K562 (cell line): ENCODE results near the gene CHAT. TPM values are rescaled to one million over a fixed set of nuclear protein-coding genes. Genes with fewer than 3 reads are reported as not detected.

Source experiments
- ATAC-seq: fragments of 200-7000 bp; cut with Tn5 transposase; 3 replicates; pipeline ENCODE4 v1.9.1; 2020; ENCODE audit warnings: moderate library complexity
- BruUV-seq: library from RNA; stranded (reverse); fragments of 400-500 nt; replicated peaks from 2 replicates; lab custom pipeline; 2021; lab: Mats Ljungman, UMichigan
- CTCF ChIA-PET: fragments of 300-600 bp; formaldehyde crosslinking; extraction: SDS; loops from one replicate; lab custom pipeline; 2021; ENCODE audit warnings: low intra/inter-chr PET ratio; lab: Yijun Ruan, JAX
- POLR2A ChIA-PET: fragments of 300-600, 350-650 bp; sonication (Branson Sonifier 250); formaldehyde crosslinking; extraction: SDS; loops from one replicate; lab custom pipeline; 2021; ENCODE audit warnings: antibody characterized with exemption, inconsistent platforms; lab: Yijun Ruan, JAX
- DNase-seq, 4 experiments: peaks; one replicate each; pipeline versions ENCODE4 v3.0.0 to v3.0.0-alpha.2; 2011 to 2018; ENCODE audit warnings: low spot score in 3 of 4, mixed read lengths in 3 of 4; ENCODE audit errors: extremely low read depth in 1 of 4
- FAIRE-seq: peaks from 2 replicates; lab custom pipeline; 2011; peaks lifted over from hg19 to GRCh38; lab: Jason Lieb, UNC
- H2AFZ ChIP-seq: 2 replicates; pipeline ENCODE4 v1.6.0; 2011; ENCODE audit warnings: low read depth, low read length, control low read depth, inconsistent platforms
- H3K27ac ChIP-seq: fragments of 200-600 bp; 3 replicates; pipeline ENCODE4 v1.8.0; 2011; ENCODE audit warnings: low read depth, mild to moderate bottlenecking, control low read depth, inconsistent platforms, low read length, moderate library complexity, mixed read lengths; ENCODE audit errors: extremely low read depth
- H3K27me3 ChIP-seq, 2 experiments: fragments of 300-600 bp in 1 of 2; 2 replicates in 1 of 2; 3 replicates in 1 of 2; pipeline versions ENCODE4 v1.6.0 to v1.8.0; 2011; ENCODE audit warnings: inconsistent platforms in 2 of 2, low read length in 2 of 2, mild to moderate bottlenecking in 1 of 2, mixed read lengths in 1 of 2, moderate library complexity in 1 of 2; ENCODE audit not compliant: control insufficient read depth in 2 of 2, insufficient read depth in 2 of 2
- H3K36me3 ChIP-seq: fragments of 300-600 bp; 3 replicates; pipeline ENCODE4 v1.8.0; 2011; ENCODE audit warnings: mild to moderate bottlenecking, low read length, inconsistent platforms; ENCODE audit not compliant: control insufficient read depth, insufficient read depth
- H3K4me1 ChIP-seq, 2 experiments: fragments of 200-600 bp in 1 of 2; replicated peaks in 1 of 2; 2 replicates in 1 of 2; 3 replicates in 1 of 2; pipeline versions ENCODE4 v1.5.1 to v1.8.0; 2011; ENCODE audit warnings: inconsistent platforms in 2 of 2, low read length in 2 of 2, mild to moderate bottlenecking in 1 of 2, mixed read lengths in 1 of 2, moderate library complexity in 1 of 2; ENCODE audit not compliant: control insufficient read depth in 2 of 2, insufficient read depth in 2 of 2
- H3K4me2 ChIP-seq: 2 replicates; pipeline ENCODE4 v1.6.1; 2011; ENCODE audit warnings: low read length, control low read depth, inconsistent platforms, mixed read lengths; ENCODE audit not compliant: insufficient read depth
- H3K4me3 ChIP-seq: fragments of 200-600 bp; sonication (generic), shearing (Covaris generic); 2 replicates; pipeline ENCODE4 v1.5.1; 2016; ENCODE audit warnings: control low read depth, inconsistent platforms
- H3K79me2 ChIP-seq: fragments of 200-600 bp; 3 replicates; pipeline ENCODE4 v1.8.0; 2011; ENCODE audit warnings: low read length, inconsistent platforms; ENCODE audit not compliant: control insufficient read depth, insufficient read depth
- H3K9ac ChIP-seq, 2 experiments: 2 replicates each; pipeline versions ENCODE4 v1.6.0 to v1.6.1; 2011; ENCODE audit warnings: low read depth in 2 of 2, low read length in 2 of 2, control low read depth in 1 of 2, inconsistent platforms in 1 of 2, mild to moderate bottlenecking in 1 of 2, mixed read lengths in 1 of 2; ENCODE audit not compliant: insufficient read depth in 1 of 2
- H3K9me1 ChIP-seq: one replicate; pipeline ENCODE4 v1.6.0; 2011; ENCODE audit warnings: inconsistent platforms, mild to moderate bottlenecking, low read length, moderate library complexity; ENCODE audit not compliant: control insufficient read depth, insufficient read depth
- H3K9me3 ChIP-seq: replicated peaks from 2 replicates; pipeline ENCODE4 v1.5.1; 2011; ENCODE audit warnings: low read depth, low read length, inconsistent platforms; ENCODE audit not compliant: control insufficient read depth, insufficient read depth
- H4K20me1 ChIP-seq: replicated peaks from 2 replicates; pipeline ENCODE4 v1.6.1; 2011; ENCODE audit warnings: low read length, inconsistent platforms, mixed read lengths; ENCODE audit not compliant: control insufficient read depth, insufficient read depth
- ELK1 ChIP-seq: sonication (generic); formaldehyde crosslinking; IDR thresholded peaks from 2 replicates; pipeline ENCODE4 v1.8.1; 2022; ENCODE audit warnings: missing genetic modification reagents
- GABPB2 ChIP-seq: fragments of 250-450 bp; sonication (Bioruptor Pico); conservative IDR thresholded peaks from 2 replicates; pipeline ENCODE4 v1.5.1; 2021; ENCODE audit warnings: mild to moderate bottlenecking
- GTF2A2 ChIP-seq: IDR thresholded peaks from 2 replicates; pipeline ENCODE4 v1.6.1; 2016; ENCODE audit warnings: mild to moderate bottlenecking, missing genetic modification characterization, missing compliant biosample characterization
- KHSRP ChIP-seq: fragments of 450-650 bp; IDR thresholded peaks from 2 replicates; pipeline ENCODE4 v1.6.1; 2017
- LARP7 ChIP-seq: fragments of 450-650 bp; IDR thresholded peaks from 2 replicates; pipeline ENCODE4 v1.6.1; 2016
- MTF1 ChIP-seq: fragments of 250-450 bp; sonication (Bioruptor Pico); IDR thresholded peaks from 2 replicates; pipeline ENCODE4 v1.9.0; 2021; ENCODE audit warnings: moderate library complexity, mild to moderate bottlenecking, inconsistent platforms, borderline replicate concordance
- NFATC3 ChIP-seq: fragments of 450-650 bp; IDR thresholded peaks from 2 replicates; pipeline ENCODE4 v1.6.1; 2017; ENCODE audit warnings: mild to moderate bottlenecking
- NFE2 ChIP-seq: IDR thresholded peaks from 2 replicates; pipeline ENCODE4 v1.6.1; 2014; ENCODE audit warnings: antibody characterized with exemption, low read depth
- PCBP1 ChIP-seq: fragments of 200-400 bp; formaldehyde crosslinking; IDR thresholded peaks from 2 replicates; pipeline ENCODE4 v1.6.1; 2018; ENCODE audit warnings: mild to moderate bottlenecking, low read depth, low read length; ENCODE audit not compliant: poor library complexity, severe bottlenecking
- SAP30 ChIP-seq: fragments of 200-600 bp; sonication (generic); IDR thresholded peaks from 2 replicates; pipeline ENCODE4 v1.6.1; 2012; ENCODE audit warnings: borderline replicate concordance, low read depth, mild to moderate bottlenecking, moderate library complexity, low read length, control low read depth, inconsistent platforms; ENCODE audit not compliant: insufficient read depth, poor library complexity, severe bottlenecking
- XRCC4 ChIP-seq: IDR thresholded peaks from one replicate; pipeline ENCODE4 v1.6.1; 2011; ENCODE audit not compliant: insufficient read depth, insufficient read length; ENCODE audit errors: extremely low read depth
- ZNF274 ChIP-seq: IDR thresholded peaks from 2 replicates; pipeline ENCODE4 v1.6.1; 2011; ENCODE audit warnings: low read depth, mild to moderate bottlenecking, low read length, moderate library complexity, borderline replicate concordance
- ZNF586 ChIP-seq: fragments of 450-650 bp; formaldehyde crosslinking; conservative IDR thresholded peaks from 2 replicates; pipeline ENCODE4 v1.4.0; 2020; ENCODE audit warnings: mild to moderate bottlenecking, moderate library complexity
- ZNF707 ChIP-seq: fragments of 250-450 bp; sonication (Bioruptor Pico); conservative IDR thresholded peaks from 2 replicates; pipeline ENCODE4 v1.8.0; 2022; ENCODE audit warnings: inconsistent platforms, mild to moderate bottlenecking, moderate library complexity
- ZNF780A ChIP-seq: fragments of 250-450 bp; sonication (Bioruptor Pico); IDR thresholded peaks from 2 replicates; pipeline ENCODE4 v1.5.0; 2021; ENCODE audit warnings: mild to moderate bottlenecking
- ZSCAN32 ChIP-seq: fragments of 450-650 bp; formaldehyde crosslinking; IDR thresholded peaks from 2 replicates; pipeline ENCODE4 v1.4.0; 2020; ENCODE audit warnings: mild to moderate bottlenecking, moderate library complexity
- WGBS: fragments of 100-300 bp; shearing (Covaris generic); methylation state at CpG from one replicate; pipeline ENCODE4 v1.1.6; 2016; ENCODE audit warnings: low coverage, mixed read lengths; ENCODE audit not compliant: insufficient coverage; ENCODE audit errors: missing lambda C conversion rate; 5-methylcytosine and 5-hydroxymethylcytosine counted together
- in situ Hi-C: fragments of 300-500 bp; cut with MboI; formaldehyde crosslinking; loops from 4 replicates; pipeline ENCODE4 v1.15.0; 2018; ENCODE audit warnings: inconsistent platforms, mixed read lengths
- intact Hi-C: fragments of 100-400 bp; cut with micrococcal nuclease; formaldehyde crosslinking; loops from 2 replicates; pipeline ENCODE4 v1.14.2; 2022
- polyA plus RNA-seq, 8 experiments: library from polyadenylated mRNA; depleted of rRNA in 4 of 8; stranded (reverse) in 5 of 8; unstranded in 3 of 8; fragments of >200 nt; fragmentation: Nextera tagmentation in 2 of 8; fragmentation: Illumina TruSeq in 1 of 8; extraction: Ambion mirVana in 2 of 8; extraction: Trizol in 1 of 8; gene quantifications; 2 replicates each; pipeline versions ENCODE4 v1.2.1 to v1.2.3, GENCODE V29; 2011 to 2014; ENCODE audit warnings: inconsistent platforms in 1 of 8, missing spikeins in 1 of 8
- total RNA-seq, 7 experiments: library from RNA; depleted of rRNA in 6 of 7; stranded (reverse); fragments of >200 nt in 6 of 7; fragmentation: Illumina TruSeq in 2 of 7; extraction: Trizol in 2 of 7; gene quantifications; 2 replicates each; pipeline versions ENCODE4 v1.2.1 to v1.2.3, GENCODE V29; 2011 to 2021; ENCODE audit warnings: low replicate concordance in 1 of 7

CHAT gene
- total and polyA plus RNA-seq, 9 of the 15 experiments (the other 6 are each of a cell fraction or from before 2014, with no cell fraction given) = not detected

- Histone ChIP-seq H3K79me2 (no peaks in the 10 kb centered on the region), H3K9me1 (no peaks in the 10 kb centered on the region), H4K20me1 (peaks cover 9% of the 10 kb centered on the region; the same call in 1 of the 2 replicates), H3K27me3 (peaks cover 16 to 39% of the 10 kb centered on the region in 2 experiments), H2AFZ (no peak overlapping the region), H3K4me1 (no peaks in the 10 kb centered on the region), H3K9ac (no peak overlapping the region), H3K36me3 (no peaks in the 10 kb centered on the region), H3K27ac (no peak overlapping the region), H3K4me3 (no peak overlapping the region), H3K9me3 (no peaks in the 10 kb centered on the region), H3K4me2 (no peak overlapping the region)
- TF ChIP-seq MTF1 (CRISPR knock-in tag) = no peak
- no TSS peak for BruUV-seq
- POLR2A ChIA-PET = interaction anchor here (0.8 to 1.3 kb wide), 5 partner anchors 9 to 107 kb away, joined by 3 to 4 read pairs (median 3); no protein-coding TSS in a partner anchor
- ATAC-seq (no peak), FAIRE-seq (no peak), DNase-seq (no peak)
- under 1% methylated on average over 9 of the region's 9 CpGs for WGBS
- intact Hi-C loops = no loop called here
- in situ Hi-C loops = no loop called here
- CTCF ChIA-PET = no interaction called here
These were observed 84.8 kb downstream of the CHAT start for GRCh38 chr10:49698679-49699078.

GRCh38 chr10:49700211-49700610, 86.4 kb downstream of the CHAT start:
- intact Hi-C loops = no loop called here
- Histone ChIP-seq H3K27me3 (peaks cover 14 to 34% of the 10 kb centered on the region in 2 experiments), H2AFZ (no peak overlapping the region), H3K9me1 (no peaks in the 10 kb centered on the region), H3K4me1 (no peaks in the 10 kb centered on the region), H3K9me3 (no peaks in the 10 kb centered on the region), H3K36me3 (no peaks in the 10 kb centered on the region), H3K9ac (no peak overlapping the region), H4K20me1 (peaks cover 9% of the 10 kb centered on the region; the same call in 1 of the 2 replicates), H3K79me2 (no peaks in the 10 kb centered on the region), H3K4me2 (no peak overlapping the region), H3K27ac (no peak overlapping the region), H3K4me3 (no peak overlapping the region)
- ATAC-seq (no peak), FAIRE-seq (no peak), DNase-seq (no peak)
- WGBS = 0% methylated on average over 3 of the region's 3 CpGs
- in situ Hi-C loops = no loop called here
- POLR2A ChIA-PET = no interaction called here
- CTCF ChIA-PET = no interaction called here
- TF ChIP-seq NFE2 = no peak
- TF ChIP-seq NFATC3 = no peak
- no peak for TF ChIP-seq GABPB2 (CRISPR knock-in tag)
- no peak for TF ChIP-seq ZNF274
- no peak for TF ChIP-seq KHSRP
- no peak for TF ChIP-seq ZNF586 (CRISPR knock-in tag)
- no peak for TF ChIP-seq SAP30
- no peak for TF ChIP-seq ZNF707 (CRISPR knock-in tag)
- TF ChIP-seq LARP7 = no peak
- no peak for TF ChIP-seq GTF2A2
- no peak for TF ChIP-seq XRCC4
- no peak for TF ChIP-seq ZSCAN32 (CRISPR knock-in tag)
- TF ChIP-seq PCBP1 = no peak
- TF ChIP-seq ELK1 = no peak
- no peak for TF ChIP-seq ZNF780A (CRISPR knock-in tag)
- BruUV-seq = no TSS peak
